Embryonic facial prominence (tissue), 1 donor: ENCODE results near the gene MRM2.

Source experiments
- DNase-seq: peaks from one replicate; pipeline ENCODE4 v3.0.0-alpha.2; 2016; ENCODE audit errors: extremely low spot score

The MRM2 gene

GRCh38 chr7:2222516-2222915, 19.5 kb downstream of the MRM2 start:
- no peak for DNase-seq

GRCh38 chr7:2220954-2221353, 21.1 kb downstream of the MRM2 start:
- no peak for DNase-seq

GRCh38 chr7:2220506-2220905, 21.5 kb downstream of the MRM2 start:
- no peak for DNase-seq

- DNase-seq = no peak
These were observed 22.0 kb downstream of the MRM2 start for GRCh38 chr7:2220030-2220429.

GRCh38 chr7:2219606-2220005, 22.4 kb downstream of the MRM2 start:
- DNase-seq = no peak

DNA sequence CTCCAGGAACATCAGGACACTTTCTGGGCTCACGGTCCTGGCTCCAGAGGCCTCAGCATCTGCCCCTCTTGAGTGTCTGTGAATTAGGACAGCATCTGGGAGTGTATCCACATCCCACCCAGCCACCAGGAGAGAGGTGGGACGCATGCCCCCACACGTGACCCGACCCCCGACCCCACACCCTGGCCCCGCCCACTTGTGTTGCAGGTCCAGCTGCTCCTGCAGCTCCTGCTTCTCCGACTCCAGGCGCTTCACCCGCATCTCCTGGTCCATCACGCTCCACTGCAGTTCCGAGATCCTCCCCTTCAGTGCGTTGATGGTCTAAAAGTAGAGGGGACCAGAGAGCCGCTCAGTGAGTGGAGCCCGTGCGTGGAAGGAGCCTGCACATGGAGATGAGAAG, 22.9 kb downstream of the MRM2 start:
- no peak for DNase-seq

DNA sequence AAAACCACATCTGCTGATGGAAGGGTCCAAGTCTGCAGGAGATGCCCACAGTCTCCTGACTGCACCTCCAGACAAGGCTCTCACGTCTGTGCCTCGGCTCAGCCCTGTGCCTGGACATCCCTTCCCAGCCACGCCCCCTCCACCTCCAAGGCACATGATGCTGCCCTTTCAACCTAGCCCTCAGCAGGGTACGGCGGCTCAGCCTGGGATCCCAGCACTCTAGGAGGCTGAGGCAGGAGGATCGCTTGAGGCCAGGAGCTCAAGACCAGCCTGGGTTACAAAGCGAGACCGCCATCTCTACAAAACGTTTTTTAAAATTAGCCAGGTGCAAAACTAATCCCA, 23.6 kb downstream of the MRM2 start:
- no peak for DNase-seq

DNA sequence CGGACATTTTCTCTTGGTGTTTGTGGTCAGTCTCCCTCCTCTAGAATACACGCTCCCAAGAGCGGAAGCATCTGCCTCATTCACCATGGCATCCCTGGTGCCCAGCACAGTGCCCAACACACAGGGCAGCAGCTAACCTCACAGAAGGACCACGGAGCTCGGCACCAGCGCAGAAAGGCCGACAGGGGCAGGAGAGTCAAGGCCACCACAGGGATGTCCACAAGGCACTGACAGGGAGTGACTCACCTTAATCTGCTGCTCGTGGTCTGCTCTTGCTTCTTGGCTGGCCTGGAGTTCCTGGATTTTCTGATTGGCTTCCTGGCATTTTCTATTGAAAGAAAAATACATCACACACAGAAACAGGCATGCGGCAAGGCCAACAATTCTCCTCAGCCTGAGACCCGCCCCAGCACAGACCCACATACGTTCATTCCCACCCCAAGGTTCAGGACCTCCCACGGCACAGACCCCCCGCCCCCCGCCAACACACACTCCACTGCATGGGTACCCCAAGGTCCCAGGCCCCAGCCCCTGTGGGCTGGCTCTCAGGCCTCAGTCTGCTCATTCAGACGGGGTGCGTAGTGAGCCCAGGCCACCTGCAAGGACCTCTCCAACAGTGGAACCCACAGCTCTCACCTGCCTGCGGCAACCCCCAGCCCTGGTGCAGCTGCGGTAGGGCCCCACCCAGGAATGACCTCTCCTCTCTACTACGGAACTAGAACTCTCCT, 24.1 kb downstream of the MRM2 start:
- no peak for DNase-seq

DNA sequence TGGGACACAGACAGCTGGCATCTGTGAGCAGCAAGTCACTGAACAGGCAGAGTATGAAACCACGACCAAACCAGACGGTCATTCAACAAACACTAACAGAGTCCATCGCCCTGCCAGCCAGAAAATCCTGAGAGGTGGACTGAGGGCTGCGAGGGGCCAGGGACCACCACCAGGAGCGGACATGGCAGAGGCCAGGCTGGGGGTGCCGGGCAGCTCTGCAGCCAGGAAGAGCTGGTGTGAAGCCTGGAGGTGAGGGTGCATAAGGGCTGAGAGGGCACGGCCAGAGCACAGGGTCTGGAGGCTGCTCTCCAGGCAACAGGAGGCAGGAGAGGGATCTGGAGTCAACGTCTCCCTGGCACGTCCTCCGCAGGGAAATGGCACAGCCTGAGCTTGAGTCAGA, 24.8 kb downstream of the MRM2 start:
- no peak for DNase-seq

DNA sequence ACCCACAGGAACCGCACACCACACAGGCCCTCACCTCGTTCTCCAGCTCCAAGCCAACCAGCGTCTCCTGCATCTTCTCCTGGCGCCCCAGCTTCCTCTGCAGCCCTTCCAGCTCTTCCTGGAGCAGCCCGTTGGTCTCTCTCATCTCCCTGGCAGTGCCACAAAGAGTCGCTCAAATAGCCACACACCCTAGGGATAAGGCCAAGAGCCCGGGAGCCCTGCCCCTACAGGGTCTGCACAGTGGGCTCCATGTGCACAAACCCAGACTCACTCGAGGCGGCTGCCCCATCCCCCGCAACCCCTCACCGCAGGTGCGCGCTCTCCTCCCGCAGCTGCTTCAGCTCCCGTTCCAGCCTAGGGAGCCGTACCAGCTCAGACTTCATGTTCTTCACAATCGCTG, 26.2 kb downstream of the MRM2 start:
- DNase-seq = no peak

DNA sequence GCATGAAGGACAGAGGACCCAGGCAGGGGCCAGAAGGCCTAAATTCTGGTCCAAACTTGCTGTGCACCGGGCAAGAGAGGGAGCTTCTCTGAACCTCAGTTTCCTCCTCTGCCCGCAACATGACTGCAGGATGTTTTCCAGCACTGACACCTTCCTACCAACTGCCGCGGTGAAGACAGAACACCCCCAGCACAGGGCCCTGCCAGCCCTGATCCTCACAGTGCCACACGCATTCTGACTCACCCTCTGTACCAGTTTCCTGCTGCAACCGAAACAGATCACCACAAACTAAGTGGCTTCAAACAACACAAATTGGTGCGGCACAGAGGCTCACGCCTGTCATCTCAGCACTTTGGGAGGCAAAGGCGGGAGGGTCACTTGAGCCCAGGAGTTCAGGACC, 27.4 kb downstream of the MRM2 start:
- no peak for DNase-seq

DNA sequence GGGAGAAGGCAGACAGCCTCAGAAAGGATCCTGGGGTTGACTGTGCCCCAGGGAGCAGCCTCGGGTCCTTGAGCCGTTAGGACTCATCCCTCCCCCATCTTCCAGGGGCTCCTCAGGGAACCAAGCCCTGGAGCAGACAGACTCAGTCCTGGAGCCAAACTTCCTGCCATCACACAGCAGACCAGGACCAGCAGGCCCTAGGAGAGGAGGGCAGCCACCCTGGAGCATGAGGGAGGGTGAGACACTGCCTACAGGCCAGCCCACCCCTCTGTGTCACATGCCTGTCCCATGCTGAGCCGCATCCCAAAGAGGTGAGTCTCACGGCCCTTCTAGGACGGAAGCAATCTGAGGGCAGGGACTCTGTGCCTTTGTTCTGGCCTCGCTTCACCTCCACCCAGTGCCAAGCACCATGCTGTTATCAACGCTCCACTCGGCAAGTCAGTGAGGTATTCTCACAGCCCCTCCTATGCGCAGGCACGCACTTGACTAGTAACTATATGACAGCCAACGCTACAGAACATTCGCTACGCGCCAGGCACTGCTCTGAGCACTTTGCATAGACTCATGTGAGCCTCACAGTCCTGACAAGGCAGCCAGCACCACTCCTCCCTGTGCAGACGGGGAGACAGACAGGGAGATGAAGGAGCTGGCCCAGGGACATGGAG, 28.3 kb downstream of the MRM2 start:
- DNase-seq = no peak

DNA sequence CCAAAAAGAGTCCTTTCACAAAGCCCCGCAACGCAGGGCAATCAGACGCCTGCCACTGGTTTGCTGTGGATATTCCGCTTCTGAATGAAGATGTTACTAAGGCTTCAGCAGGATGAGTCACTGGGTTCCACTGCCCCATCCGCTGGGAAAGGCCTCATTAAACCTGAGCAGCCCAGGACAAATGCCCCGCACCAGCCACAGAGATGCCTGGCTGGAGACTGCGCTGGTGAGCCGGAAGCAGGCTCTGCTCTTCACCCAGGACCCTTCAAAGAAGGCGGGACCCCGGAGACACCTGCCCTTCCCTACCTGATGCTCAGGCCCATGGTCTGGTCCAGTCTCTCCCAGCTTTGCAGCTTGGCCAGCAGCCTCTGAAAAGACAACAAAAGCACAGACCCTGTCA, 29.1 kb downstream of the MRM2 start:
- no peak for DNase-seq

DNA sequence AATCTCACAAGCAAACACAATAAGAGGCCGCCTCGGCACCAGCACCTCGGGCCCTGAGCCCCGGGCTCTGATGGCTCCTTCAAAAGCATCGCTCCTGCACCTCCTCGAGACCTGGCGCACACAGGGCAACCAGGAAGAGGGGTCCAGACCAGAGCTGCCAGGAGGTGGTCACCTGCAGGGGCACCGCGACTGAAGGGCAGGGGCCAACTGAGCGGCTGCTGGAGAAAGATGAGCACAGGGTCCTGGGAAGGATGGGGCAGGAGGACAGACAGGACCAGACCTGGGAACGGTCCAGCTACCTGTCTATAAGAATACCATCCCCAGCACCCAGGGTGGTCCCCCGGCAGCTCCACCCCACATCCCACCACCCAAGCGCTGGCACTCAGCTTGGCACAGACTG, 30.1 kb downstream of the MRM2 start:
- no peak for DNase-seq

GRCh38 chr7:2211259-2211880, 30.6 kb downstream of the MRM2 start:
- no peak for DNase-seq

DNA sequence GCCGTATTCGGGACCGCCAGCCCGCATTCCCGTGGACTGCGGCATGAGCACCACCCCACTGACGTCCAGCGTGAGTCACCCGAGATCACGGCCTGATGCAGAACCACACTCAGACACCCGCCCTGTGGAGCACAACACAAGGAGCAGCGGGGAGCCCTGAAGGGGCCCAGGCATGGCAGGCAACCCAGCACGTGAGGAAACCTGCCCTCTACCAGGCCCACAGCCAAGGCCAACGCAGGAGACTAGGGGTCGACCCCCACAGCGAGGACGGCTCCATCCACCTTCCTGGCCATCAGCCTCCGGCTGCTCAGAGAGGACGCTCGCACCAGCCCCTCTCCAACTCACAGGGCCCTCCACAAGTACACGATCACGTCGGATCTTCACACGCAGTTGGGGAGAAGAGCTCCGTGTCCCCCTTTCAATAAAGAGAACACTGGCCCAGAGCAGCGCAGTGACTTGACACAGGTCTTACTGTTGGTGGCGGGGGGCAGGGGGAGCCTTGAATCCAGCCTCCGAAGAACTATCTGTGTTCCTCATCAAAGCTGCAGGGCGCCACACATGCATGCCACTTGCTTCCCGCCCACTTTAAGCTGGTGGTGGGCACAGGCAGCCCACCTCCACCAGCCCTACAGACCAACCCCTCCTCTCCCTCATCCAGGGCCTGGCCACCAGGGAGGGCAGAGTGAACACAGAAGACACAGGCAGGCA, 31.3 kb downstream of the MRM2 start:
- no peak for DNase-seq

DNA sequence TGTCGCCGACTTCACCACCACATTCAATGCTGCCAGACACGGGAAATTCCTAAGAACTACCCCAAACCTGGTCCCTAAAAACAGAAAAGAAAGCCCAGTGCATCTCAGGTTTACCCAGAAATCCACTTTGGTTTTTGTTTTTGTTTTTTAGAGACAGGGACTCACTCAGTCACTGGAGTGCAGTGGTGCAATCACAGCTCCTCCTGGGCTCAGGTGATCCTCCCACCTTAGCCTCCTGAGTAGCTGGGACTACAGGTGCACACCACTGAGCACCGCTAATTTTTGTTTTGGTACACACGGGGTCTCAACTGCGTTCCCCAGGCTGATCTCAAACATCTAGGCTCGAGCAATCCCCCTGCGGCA, 32.1 kb downstream of the MRM2 start:
- DNase-seq = no peak

- DNase-seq = peak; percentile 30
These were observed 32.7 kb downstream of the MRM2 start for GRCh38 chr7:2209146-2209960.

GRCh38 chr7:2208712-2209111, 33.3 kb downstream of the MRM2 start:
- DNase-seq = no peak

DNA sequence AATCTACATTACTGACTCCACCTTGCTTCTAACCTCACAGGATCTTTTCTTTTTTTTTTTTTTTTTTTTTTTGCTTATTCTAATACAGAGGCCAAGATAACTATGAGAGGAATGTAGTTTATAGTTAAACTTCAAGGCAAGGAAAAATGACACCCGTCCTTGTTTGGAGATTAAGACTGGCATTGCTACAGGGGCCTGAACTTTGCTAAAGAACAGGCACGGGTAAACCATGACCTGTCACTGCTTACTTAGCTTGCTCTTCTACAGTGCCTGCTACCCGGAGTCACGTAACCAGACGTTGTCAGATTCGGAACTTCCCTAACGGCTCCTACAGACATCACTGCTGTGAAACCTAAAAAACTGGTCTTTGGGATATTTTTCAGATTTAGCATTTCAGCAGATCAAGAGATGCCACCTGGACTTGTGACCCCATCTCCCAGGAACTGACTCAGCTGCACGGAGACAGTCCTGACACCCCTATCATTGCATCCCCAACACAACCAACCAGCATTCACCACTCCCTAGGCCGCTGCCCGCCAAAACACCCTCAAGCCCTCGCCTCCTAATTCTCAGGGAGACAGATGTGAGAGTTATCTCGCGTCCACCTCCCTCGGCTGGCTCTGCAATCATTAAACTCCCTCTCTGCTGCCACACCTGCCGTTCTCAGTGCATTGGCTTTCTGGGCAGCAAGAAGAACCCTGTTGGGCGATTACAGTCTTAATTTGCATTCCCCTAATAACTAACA, 36.8 kb downstream of the MRM2 start:
- DNase-seq = no peak

GRCh38 chr7:2204446-2204845, 37.6 kb downstream of the MRM2 start:
- no peak for DNase-seq
